HG03097 (cell line): Measurements from ENCODE around the gene ANKRD39.
"Not testable (repeated sequence)": the region's sequence is repeated elsewhere in the genome, so short reads cannot be mapped to it uniquely, and the experiment has no call there.

Experiments used
- ATAC-seq: cut with Tn5 transposase; IDR thresholded peaks from one replicate; pipeline ENCODE4 v1.9.1; 2021; ENCODE audit not compliant: unreplicated experiment, low FRiP score

The ANKRD39 gene, protein sequence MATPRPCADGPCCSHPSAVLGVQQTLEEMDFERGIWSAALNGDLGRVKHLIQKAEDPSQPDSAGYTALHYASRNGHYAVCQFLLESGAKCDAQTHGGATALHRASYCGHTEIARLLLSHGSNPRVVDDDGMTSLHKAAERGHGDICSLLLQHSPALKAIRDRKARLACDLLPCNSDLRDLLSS

DNA sequence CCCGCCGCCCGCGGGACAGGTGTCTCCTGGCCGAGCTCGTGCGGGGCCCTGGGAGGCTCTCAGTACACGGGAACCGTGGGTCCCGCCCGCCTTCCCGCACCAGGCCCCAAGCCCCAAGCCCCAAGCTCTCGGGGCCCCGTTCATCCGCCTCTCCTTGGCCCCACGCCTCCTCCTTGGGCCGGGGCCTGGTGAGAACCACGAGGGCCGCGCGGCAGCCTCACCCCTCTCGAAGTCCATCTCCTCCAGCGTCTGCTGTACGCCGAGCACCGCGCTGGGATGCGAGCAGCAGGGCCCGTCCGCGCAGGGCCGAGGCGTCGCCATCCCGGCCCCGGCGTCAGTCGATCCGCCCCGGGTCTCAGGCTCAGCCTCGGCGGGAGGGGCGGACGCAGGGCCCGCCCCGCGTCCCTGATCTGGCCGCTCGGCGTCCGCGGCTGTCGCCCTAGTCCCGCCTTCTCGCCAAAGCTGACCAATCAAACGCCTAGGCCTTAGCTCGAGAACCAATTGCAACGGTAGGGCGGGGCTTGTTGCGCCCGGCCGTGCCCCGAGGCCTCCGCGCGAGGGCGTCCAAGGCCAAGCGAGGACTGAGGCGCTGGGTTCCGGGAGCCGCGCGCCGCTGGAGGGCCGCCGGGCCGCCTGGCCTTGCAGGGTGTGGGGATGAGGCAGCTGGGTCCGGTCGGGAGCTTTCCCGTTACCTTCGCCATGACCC lies at the start of gene ANKRD39:
ANKRD39 (minus strand) TSS at position 350 of the 706 bp plus-strand sequence; CDS start at position 321, 29 bp downstream.
- ATAC-seq, result peak; percentile 91

- ATAC-seq, result no peak
These were observed 48.9 kb upstream of the ANKRD39 start for GRCh38 chr2:96906729-96907114.

DNA sequence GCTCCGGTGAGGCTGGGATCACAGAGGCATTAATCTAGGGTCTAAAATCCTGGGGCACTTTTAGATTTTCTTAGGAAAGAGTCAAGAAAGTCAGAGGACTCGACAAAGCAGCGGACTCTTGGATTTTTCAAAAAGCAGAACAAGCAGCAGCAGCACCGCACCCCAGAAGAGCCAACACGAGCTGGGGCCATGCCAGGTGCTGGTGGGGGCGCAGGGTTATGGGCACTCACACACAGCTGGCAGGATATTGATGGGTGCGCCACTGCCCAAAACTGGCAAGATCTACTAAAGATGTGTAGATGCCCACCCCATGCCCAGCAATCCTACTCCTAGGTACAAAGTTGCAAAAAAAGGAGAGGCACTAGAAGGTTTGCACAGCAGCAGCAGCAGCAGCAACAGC lies 46.0 kb upstream of the ANKRD39 start:
- ATAC-seq, result no peak

GRCh38 chr2:96903318-96903717 lies 45.5 kb upstream of the ANKRD39 start:
- no peak for ATAC-seq

- ATAC-seq, result no peak
These were observed 42.4 kb upstream of the ANKRD39 start for GRCh38 chr2:96900237-96900636.

DNA sequence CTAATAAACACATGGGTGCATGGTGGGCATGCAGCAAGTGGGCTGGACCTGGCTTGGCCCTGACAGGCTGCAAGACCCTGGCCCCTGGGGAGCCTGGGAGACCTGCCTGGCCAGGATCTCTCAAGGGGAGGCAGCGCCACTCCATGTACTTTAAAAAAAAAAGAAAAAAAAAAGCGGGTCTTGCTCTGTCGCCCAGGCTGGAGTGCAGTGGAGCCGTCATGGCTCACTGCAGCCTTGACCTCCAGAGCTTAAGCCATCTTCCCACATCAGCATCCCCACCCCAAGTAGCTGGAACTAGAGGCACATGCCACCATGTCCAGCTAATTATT lies 41.6 kb upstream of the ANKRD39 start:
- ATAC-seq, result no peak

- ATAC-seq, result no peak
These were observed 41.0 kb upstream of the ANKRD39 start for GRCh38 chr2:96898641-96899412.

GRCh38 chr2:96898135-96898505 lies 40.3 kb upstream of the ANKRD39 start:
- ATAC-seq, result no peak

- no peak for ATAC-seq
These were observed 39.8 kb upstream of the ANKRD39 start for GRCh38 chr2:96897491-96898134.

GRCh38 chr2:96895746-96896651 lies 38.2 kb upstream of the ANKRD39 start:
- no peak for ATAC-seq

DNA sequence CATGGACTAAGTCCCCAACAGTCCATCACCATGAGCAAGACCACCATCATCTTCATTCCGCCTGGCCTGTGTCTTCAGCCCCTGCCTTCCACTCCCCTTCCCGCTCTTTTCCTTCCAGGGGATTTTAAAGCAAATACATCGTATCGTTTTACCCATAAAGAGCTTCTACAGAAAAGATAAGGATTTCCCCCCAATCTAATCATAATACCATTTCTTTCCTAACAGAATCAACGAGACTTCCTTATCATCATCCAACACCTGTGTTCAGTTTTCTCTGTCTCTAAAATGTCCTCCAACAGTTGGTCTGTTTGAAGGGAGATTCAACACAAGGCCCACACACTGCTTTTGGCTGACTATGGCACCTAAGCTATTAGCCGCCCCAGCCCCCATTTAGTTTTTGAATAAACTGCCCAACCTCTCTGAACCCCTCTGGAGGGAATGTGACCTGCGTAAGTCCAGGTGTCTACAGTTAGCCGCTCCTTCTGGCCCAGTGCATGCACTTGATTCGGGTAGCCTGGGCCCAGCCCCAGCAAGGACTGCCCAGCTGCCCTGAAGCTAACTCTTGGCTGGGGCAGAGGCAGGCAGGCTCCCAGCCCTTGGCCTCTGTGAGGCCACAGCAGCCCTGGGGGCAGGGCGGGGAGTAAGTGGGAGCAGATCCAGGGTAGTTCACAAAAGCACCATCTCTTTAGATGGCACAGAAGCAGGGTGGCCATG lies 37.4 kb upstream of the ANKRD39 start:
- no peak for ATAC-seq

- ATAC-seq, result no peak
These were observed 36.3 kb upstream of the ANKRD39 start for GRCh38 chr2:96894151-96894531.

DNA sequence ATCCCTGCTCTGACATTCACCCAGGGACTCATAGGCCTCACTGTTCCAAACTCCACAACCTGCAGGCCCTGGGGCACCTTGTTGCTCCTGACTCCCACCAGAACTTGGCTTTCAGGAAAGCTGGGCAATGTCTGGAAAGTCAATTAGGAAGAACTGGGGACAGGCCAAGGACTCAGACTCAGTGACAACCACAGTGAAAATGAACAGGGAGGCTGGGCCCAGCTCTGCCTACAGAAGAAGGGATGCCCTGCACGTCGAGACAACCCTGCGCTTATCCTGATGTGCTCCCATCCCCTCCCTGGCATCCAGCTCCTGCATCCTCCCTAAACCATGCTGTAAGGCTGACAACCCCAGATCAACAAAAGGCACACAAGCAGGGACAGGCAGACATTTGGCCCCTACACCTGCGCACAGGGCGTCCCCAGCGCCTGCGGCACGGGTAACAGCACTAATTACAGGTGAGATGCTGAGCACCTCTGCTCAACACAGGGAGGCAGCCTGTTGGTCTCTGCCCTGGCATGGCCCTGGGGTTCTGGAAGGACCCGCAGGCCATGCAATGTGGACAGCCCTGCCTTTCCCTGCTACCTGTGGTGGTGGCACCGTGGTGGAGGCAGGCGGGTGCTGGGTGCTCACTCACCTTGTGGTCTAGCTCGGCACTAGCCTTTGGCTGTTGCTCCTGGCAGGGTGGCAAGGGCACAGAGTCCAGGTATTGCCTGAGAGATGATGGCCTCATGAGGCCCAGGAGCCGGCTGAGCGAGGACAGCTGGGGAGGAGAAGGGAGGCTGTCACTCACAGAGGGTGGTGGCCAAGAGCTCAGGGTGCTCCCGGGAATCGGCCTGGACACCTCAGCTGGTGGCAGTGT lies 35.7 kb upstream of the ANKRD39 start:
- no peak for ATAC-seq

DNA sequence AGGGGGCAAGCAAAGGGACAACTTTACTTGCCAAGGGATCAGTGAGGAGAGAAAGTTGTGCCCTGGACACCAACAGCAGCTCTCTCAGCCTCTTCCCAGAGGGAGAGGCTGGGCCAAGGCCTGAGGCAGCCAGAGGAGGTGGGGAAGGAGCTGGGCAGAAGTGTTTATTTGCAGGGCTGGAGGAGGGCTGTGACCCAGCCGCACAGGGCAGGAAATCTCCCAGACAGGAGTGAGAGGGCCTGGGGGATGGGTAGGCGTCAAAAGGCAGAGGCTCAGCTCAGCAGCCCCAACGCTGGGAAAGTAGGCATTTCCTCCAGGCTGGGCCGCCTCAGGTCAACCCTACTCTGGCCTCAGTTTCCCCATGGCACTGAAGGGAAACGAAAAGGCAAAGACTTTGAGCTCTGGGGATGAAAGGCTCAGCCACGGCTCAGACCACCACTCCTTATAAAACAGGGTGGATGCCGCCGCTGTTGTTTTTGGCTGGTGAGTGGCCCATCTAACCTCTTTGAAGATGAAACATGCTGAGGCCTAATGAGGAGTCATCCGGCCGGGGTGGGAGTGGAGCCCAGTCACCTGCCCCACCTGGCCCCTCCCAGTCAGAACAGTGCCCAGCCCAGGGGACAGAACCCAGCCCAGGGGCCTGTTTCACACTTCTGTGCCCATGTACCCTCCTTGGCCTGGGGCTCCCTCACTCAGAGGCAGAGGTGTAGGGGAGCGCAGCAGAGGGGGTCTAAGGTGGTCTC lies 33.9 kb upstream of the ANKRD39 start:
- ATAC-seq, result no peak

- no peak for ATAC-seq
These were observed 33.0 kb upstream of the ANKRD39 start for GRCh38 chr2:96890726-96891385.

DNA sequence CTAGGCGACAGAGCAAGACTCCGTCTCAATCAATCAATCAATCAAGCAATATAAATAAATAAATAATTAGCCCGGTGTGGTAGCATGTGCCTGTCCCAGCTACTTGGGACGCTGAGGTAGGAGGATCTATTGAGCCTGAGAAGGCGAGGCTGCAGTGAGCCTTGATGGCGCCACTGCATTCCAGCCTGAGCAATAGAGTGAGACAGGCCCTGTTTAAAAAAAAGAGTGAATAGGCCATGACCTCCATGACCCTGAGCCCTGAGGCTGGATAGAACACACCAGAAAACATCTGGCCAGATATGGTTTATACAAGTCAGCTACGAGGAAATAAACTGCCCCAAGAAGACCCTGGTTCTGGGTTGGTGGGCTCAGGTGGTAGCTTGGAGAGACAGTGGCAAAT lies 32.4 kb upstream of the ANKRD39 start:
- no peak for ATAC-seq

DNA sequence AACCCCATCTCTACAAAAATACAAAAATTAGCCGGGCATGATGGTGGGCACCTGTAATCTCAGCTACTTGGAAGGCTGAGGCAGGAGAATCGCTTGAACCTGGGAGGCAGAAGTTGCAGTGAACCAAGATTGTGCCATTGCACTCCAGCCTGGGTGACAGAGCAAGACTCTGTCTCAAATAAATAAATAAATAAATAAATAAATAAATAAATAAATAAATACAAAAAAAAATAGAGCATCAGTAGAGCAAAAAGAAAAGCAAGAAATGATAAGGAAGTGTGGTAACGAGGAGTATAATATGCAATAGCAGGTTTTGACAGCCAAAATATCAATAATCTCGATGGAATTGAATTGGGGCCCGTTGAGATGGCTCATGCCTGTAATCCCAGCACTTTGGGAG lies 31.7 kb upstream of the ANKRD39 start:
- ATAC-seq, result not testable (repeated sequence)
